H9 (cell line): Measurements from ENCODE around the gene FASTKD1. TPM values are rescaled to one million over a fixed set of nuclear protein-coding genes. Genes with fewer than 3 reads are reported as not detected.

ENCODE experiments used
- DNase-seq: peaks from one replicate; pipeline ENCODE4 v3.0.0-alpha.2; 2017
- H2AFZ ChIP-seq: one replicate; pipeline ENCODE4 v1.6.1; 2013; ENCODE audit warnings: mild to moderate bottlenecking, low read length, control low read depth, moderate library complexity
- H2AK5ac ChIP-seq: 2 replicates; pipeline ENCODE4 v1.6.1; 2013; ENCODE audit warnings: low read length, control low read depth, mixed read lengths; ENCODE audit not compliant: insufficient read length
- H2BK120ac ChIP-seq: one replicate; pipeline ENCODE4 v1.6.1; 2013; ENCODE audit warnings: low read depth, mild to moderate bottlenecking, low read length, control low read depth, inconsistent platforms; ENCODE audit not compliant: poor library complexity, severe bottlenecking
- H2BK12ac ChIP-seq: 2 replicates; pipeline ENCODE4 v1.6.1; 2013; ENCODE audit warnings: low read length, control low read depth, mixed read lengths, low read depth; ENCODE audit not compliant: insufficient read length
- H2BK15ac ChIP-seq: 2 replicates; pipeline ENCODE4 v1.6.1; 2013; ENCODE audit warnings: low read depth, low read length, control low read depth
- H2BK20ac ChIP-seq: one replicate; pipeline ENCODE4 v1.6.1; 2013; ENCODE audit warnings: low read depth, mild to moderate bottlenecking, low read length, control low read depth, inconsistent platforms; ENCODE audit not compliant: poor library complexity, severe bottlenecking
- H2BK5ac ChIP-seq: 2 replicates; pipeline ENCODE4 v1.6.1; 2013; ENCODE audit warnings: low read length, control low read depth, mixed read lengths; ENCODE audit not compliant: insufficient read length
- H3K14ac ChIP-seq: 2 replicates; pipeline ENCODE4 v1.6.1; 2013; ENCODE audit warnings: low read length, control low read depth; ENCODE audit not compliant: insufficient read depth
- H3K18ac ChIP-seq: 2 replicates; pipeline ENCODE4 v1.6.1; 2013; ENCODE audit warnings: low read depth, mild to moderate bottlenecking, mixed read lengths, low read length, control low read depth; ENCODE audit not compliant: insufficient read length
- H3K23ac ChIP-seq: 2 replicates; pipeline ENCODE4 v1.6.1; 2013; ENCODE audit warnings: low read length, control low read depth, mixed read lengths, low read depth; ENCODE audit not compliant: insufficient read length
- H3K23me2 ChIP-seq: 2 replicates; pipeline ENCODE4 v1.6.1; 2013; ENCODE audit warnings: low read depth, mild to moderate bottlenecking, mixed read lengths, low read length, control low read depth; ENCODE audit not compliant: insufficient read length, poor library complexity, severe bottlenecking
- H3K27ac ChIP-seq: 2 replicates; pipeline ENCODE4 v1.5.1; 2013; ENCODE audit warnings: low read length, control low read depth, mixed read lengths, low read depth; ENCODE audit not compliant: insufficient read length
- H3K27me3 ChIP-seq: 2 replicates; pipeline ENCODE4 v1.6.1; 2013; ENCODE audit warnings: low read length, control low read depth, inconsistent platforms; ENCODE audit not compliant: insufficient read depth
- H3K4ac ChIP-seq: 2 replicates; pipeline ENCODE4 v1.6.1; 2013; ENCODE audit warnings: low read depth, mild to moderate bottlenecking, control low read depth, inconsistent platforms, low read length, moderate library complexity
- H3K4me1 ChIP-seq: 2 replicates; pipeline ENCODE4 v1.6.1; 2013; ENCODE audit warnings: low read length, control low read depth, inconsistent platforms; ENCODE audit not compliant: insufficient read depth
- H3K4me2 ChIP-seq: 2 replicates; pipeline ENCODE4 v1.6.1; 2013; ENCODE audit warnings: low read length, control low read depth, mixed read lengths; ENCODE audit not compliant: insufficient read length, insufficient read depth
- H3K56ac ChIP-seq: 2 replicates; pipeline ENCODE4 v1.6.1; 2013; ENCODE audit warnings: low read depth, mild to moderate bottlenecking, mixed read lengths, low read length, control low read depth; ENCODE audit not compliant: insufficient read length
- H3K79me1 ChIP-seq: 2 replicates; pipeline ENCODE4 v1.6.1; 2013; ENCODE audit warnings: low read depth, mild to moderate bottlenecking, moderate library complexity, low read length, control low read depth, inconsistent platforms; ENCODE audit not compliant: insufficient read depth, poor library complexity, severe bottlenecking
- H3K79me2 ChIP-seq: 2 replicates; pipeline ENCODE4 v1.6.1; 2013; ENCODE audit warnings: low read length, control low read depth, inconsistent platforms; ENCODE audit not compliant: insufficient read depth
- H3K9ac ChIP-seq: 2 replicates; pipeline ENCODE4 v1.6.1; 2013; ENCODE audit warnings: low read length, control low read depth, mixed read lengths; ENCODE audit not compliant: insufficient read length; ENCODE audit errors: extremely low read depth
- H3K9me3 ChIP-seq: one replicate; pipeline ENCODE4 v1.6.1; 2013; ENCODE audit warnings: low read depth, low read length, inconsistent platforms; ENCODE audit not compliant: control insufficient read depth
- H3T11ph ChIP-seq: one replicate; pipeline ENCODE4 v1.6.1; 2013; ENCODE audit warnings: mild to moderate bottlenecking, low read length, control low read depth, inconsistent platforms
- H4K20me1 ChIP-seq: one replicate; pipeline ENCODE4 v1.6.1; 2013; ENCODE audit not compliant: control insufficient read depth, insufficient read length, insufficient read depth
- H4K5ac ChIP-seq: 2 replicates; pipeline ENCODE4 v1.6.1; 2013; ENCODE audit warnings: low read depth, mild to moderate bottlenecking, mixed read lengths, low read length, control low read depth; ENCODE audit not compliant: insufficient read length
- H4K8ac ChIP-seq: replicated peaks from 2 replicates; pipeline ENCODE4 v1.6.1; 2013; ENCODE audit warnings: low read length, control low read depth, mixed read lengths, low read depth; ENCODE audit not compliant: insufficient read length
- H4K91ac ChIP-seq: 2 replicates; pipeline ENCODE4 v1.6.1; 2013; ENCODE audit warnings: low read depth, mild to moderate bottlenecking, moderate library complexity, mixed read lengths, low read length, control low read depth; ENCODE audit not compliant: insufficient read length
- H3K27ac Mint-ChIP-seq, 3 experiments: 2 replicates in 2 of 3; 3 replicates in 1 of 3; pipeline ENCODE4 v1.8.0; 2020 to 2021; ENCODE audit warnings: mixed read lengths in 3 of 3, mild to moderate bottlenecking in 1 of 3, moderate library complexity in 1 of 3
- H3K27me3 Mint-ChIP-seq: 2 replicates; pipeline ENCODE4 v1.8.0; 2021; ENCODE audit warnings: low read depth, mild to moderate bottlenecking, moderate library complexity, mixed read lengths
- H3K36me3 Mint-ChIP-seq, 3 experiments: 2 replicates in 2 of 3; 3 replicates in 1 of 3; pipeline ENCODE4 v1.8.0; 2020 to 2021; ENCODE audit warnings: low read depth in 3 of 3, mixed read lengths in 3 of 3; ENCODE audit not compliant: insufficient read depth in 1 of 3
- H3K4me1 Mint-ChIP-seq, 2 experiments: 2 replicates each; pipeline ENCODE4 v1.8.0; 2020; ENCODE audit warnings: mixed read lengths in 2 of 2
- H3K4me3 Mint-ChIP-seq, 2 experiments: 2 replicates in 1 of 2; 3 replicates in 1 of 2; pipeline ENCODE4 v1.8.0; 2020 to 2021; ENCODE audit warnings: mild to moderate bottlenecking in 2 of 2, mixed read lengths in 2 of 2, moderate library complexity in 1 of 2
- H3K9me3 Mint-ChIP-seq, 2 experiments: 2 replicates in 1 of 2; 3 replicates in 1 of 2; pipeline ENCODE4 v1.8.0; 2020; ENCODE audit warnings: mild to moderate bottlenecking in 2 of 2, mixed read lengths in 2 of 2, moderate library complexity in 1 of 2
- CTCF ChIP-seq: fragments of 200-600 bp; sonication (generic); conservative IDR thresholded peaks from 3 replicates; pipeline ENCODE4 v1.8.0; 2021; ENCODE audit warnings: antibody characterized with exemption, mild to moderate bottlenecking
- WGBS: extraction: QIAGEN DNeasy Blood & Tissue Kit; methylation state at CpG from one replicate; pipeline ENCODE4 v1.1.7; 2013; ENCODE audit warnings: missing lambda C conversion rate, low lambda C conversion rate, mixed read lengths; ENCODE audit not compliant: insufficient read length; ENCODE audit errors: extremely low coverage; 5-methylcytosine and 5-hydroxymethylcytosine counted together
- total RNA-seq: library from RNA; stranded (reverse); gene quantifications from 2 replicates; pipeline ENCODE4 v1.2.1, GENCODE V29; 2021

FASTKD1 gene
- total RNA-seq, 1 experiment from 2014 or later, result 47.6 TPM

GRCh38 chr2:169493360-169493759 lies 80.3 kb downstream of the FASTKD1 start:
- H3K79me2 ChIP-seq, result no peaks in the 10 kb centered on the region
- no peaks in the 10 kb centered on the region for H3K27me3 ChIP-seq
- no peak overlapping the region for H3K14ac ChIP-seq
- H2BK12ac ChIP-seq, result no peak overlapping the region
- DNase-seq, result no peak
- H3K4me1 ChIP-seq, result no peaks in the 10 kb centered on the region
- H3T11ph ChIP-seq, result no peak overlapping the region
- H3K4me3 Mint-ChIP-seq, result no peak overlapping the region
- H3K27ac Mint-ChIP-seq, result no peak overlapping the region
- no peak overlapping the region for H2BK120ac ChIP-seq
- no peak overlapping the region for H3K23ac ChIP-seq
- no peak for TF ChIP-seq CTCF
- H2AFZ ChIP-seq, result no peak overlapping the region
- no peak overlapping the region for H3K27ac ChIP-seq
- H2BK15ac ChIP-seq, result no peak overlapping the region
- no peaks in the 10 kb centered on the region for H3K27me3 Mint-ChIP-seq
- H3K23me2 ChIP-seq, result no peaks in the 10 kb centered on the region
- no peak overlapping the region for H4K8ac ChIP-seq
- H4K20me1 ChIP-seq, result no peaks in the 10 kb centered on the region
- no peak overlapping the region for H3K4me2 ChIP-seq
- peaks cover 0 to 4% (median 0%) of the 10 kb centered on the region in 3 experiments; a peak in 2 of 7 replicates for H3K36me3 Mint-ChIP-seq
- peaks cover 3 to 4% of the 10 kb centered on the region in 2 experiments; a peak in 4 of 5 replicates for H3K9me3 Mint-ChIP-seq
- no peak overlapping the region for H3K18ac ChIP-seq
- H3K4me1 Mint-ChIP-seq, result no peaks in the 10 kb centered on the region
- H4K5ac ChIP-seq, result no peak overlapping the region
- H2BK20ac ChIP-seq, result no peak overlapping the region
- H3K56ac ChIP-seq, result no peak overlapping the region
- H2BK5ac ChIP-seq, result no peak overlapping the region
- no peak overlapping the region for H3K9ac ChIP-seq
- WGBS, result no CpG with 5 or more reads among the region's 2 CpGs
- H4K91ac ChIP-seq, result no peak overlapping the region
- H3K4ac ChIP-seq, result no peak overlapping the region
- H2AK5ac ChIP-seq, result no peak overlapping the region
- H3K9me3 ChIP-seq, result no peaks in the 10 kb centered on the region
- no peaks in the 10 kb centered on the region for H3K79me1 ChIP-seq
